DND-41 (cell line): ENCODE data around the gene ANKDD1A.

Experiments
- CTCF ChIP-seq: IDR thresholded peaks from 2 replicates; pipeline ENCODE4 v1.5.1; 2012; ENCODE audit warnings: borderline replicate concordance, low read length, moderate library complexity, mild to moderate bottlenecking; ENCODE audit not compliant: poor library complexity, severe bottlenecking; ENCODE audit errors: extremely low read depth
- EZH2 ChIP-seq: IDR thresholded peaks from 3 replicates; pipeline ENCODE4 v1.6.1; 2012; ENCODE audit warnings: borderline replicate concordance, low read depth, mild to moderate bottlenecking, moderate library complexity, low read length, inconsistent platforms; ENCODE audit not compliant: severe bottlenecking

GRCh38 chr15:64883997-64884511 lies 27.6 kb upstream of the ANKDD1A start:
- TF ChIP-seq CTCF (no peak), EZH2 (no peak)
